ENCODE measurements around the gene FKBP7.

GRCh38 chr2:178473373-178473772 is 5.0 kb downstream of the FKBP7 start:
- no peak for TF ChIP-seq EZH2phosphoT487 (conservative IDR thresholded peaks at IDR 0.05; ENCODE audit: low read length)
- TF ChIP-seq, protein P1, sequence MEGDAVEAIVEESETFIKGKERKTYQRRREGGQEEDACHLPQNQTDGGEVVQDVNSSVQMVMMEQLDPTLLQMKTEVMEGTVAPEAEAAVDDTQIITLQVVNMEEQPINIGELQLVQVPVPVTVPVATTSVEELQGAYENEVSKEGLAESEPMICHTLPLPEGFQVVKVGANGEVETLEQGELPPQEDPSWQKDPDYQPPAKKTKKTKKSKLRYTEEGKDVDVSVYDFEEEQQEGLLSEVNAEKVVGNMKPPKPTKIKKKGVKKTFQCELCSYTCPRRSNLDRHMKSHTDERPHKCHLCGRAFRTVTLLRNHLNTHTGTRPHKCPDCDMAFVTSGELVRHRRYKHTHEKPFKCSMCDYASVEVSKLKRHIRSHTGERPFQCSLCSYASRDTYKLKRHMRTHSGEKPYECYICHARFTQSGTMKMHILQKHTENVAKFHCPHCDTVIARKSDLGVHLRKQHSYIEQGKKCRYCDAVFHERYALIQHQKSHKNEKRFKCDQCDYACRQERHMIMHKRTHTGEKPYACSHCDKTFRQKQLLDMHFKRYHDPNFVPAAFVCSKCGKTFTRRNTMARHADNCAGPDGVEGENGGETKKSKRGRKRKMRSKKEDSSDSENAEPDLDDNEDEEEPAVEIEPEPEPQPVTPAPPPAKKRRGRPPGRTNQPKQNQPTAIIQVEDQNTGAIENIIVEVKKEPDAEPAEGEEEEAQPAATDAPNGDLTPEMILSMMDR (IDR thresholded peaks at IDR 0.05; ENCODE audit: insufficient read depth, low read length, poor library complexity, severe bottlenecking) = no peak

All from SU-DHL-6 (cell line).